Peyer's patch (tissue), 4 donors: ENCODE data around the gene LRRC72.

Experiments used
- CTCF ChIP-seq, 6 experiments: fragments of 450-650 bp in 4 of 6; fragments of 200-600 bp in 2 of 6; sonication (generic) in 1 of 6; IDR thresholded peaks; one replicate each; pipeline ENCODE4 v1.5.1; 2017 to 2019; ENCODE audit warnings: antibody characterized with exemption in 6 of 6, mild to moderate bottlenecking in 3 of 6, moderate library complexity in 1 of 6
- POLR2A ChIP-seq, 2 donors: fragments of 450-650 bp; IDR thresholded peaks; one replicate each; pipeline ENCODE4 v1.5.1; 2017; ENCODE audit warnings: antibody characterized with exemption in 2 of 2, mild to moderate bottlenecking in 2 of 2, moderate library complexity in 2 of 2

DNA sequence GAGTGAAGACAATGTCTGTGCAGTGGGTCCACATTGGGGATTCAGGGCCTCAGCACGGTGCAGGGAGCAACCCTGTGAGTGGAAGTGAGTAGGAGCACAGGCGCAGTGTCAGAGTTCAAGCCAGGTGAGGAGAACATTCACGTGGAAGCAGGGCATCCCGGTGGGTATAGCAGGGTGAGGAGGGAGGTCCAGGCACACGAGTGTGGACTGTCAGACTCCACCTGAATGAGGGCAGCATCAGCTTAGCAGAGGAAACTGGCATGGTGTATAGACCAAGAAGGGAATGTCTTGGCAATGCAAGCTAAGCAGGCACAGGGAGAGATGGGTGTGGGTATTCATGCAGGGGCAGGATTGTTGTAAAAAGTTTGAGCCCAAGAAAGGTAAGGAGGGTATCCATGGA, 15.3 kb upstream of the LRRC72 start:
- TF ChIP-seq CTCF (IDR thresholded peaks at IDR 0.05) (no peak), POLR2A (IDR thresholded peaks at IDR 0.05) (no peak)
